ENCODE data around the gene MAST4. TPM values are rescaled to one million over a fixed set of nuclear protein-coding genes. Genes with fewer than 3 reads are reported as not detected.

The MAST4 gene
- total and polyA plus RNA-seq, 2 donors (not counting 1 experiment from before 2014, with no cell fraction given): 2.5 to 57.1 TPM

- Histone ChIP-seq H4K20me1 (ENCODE audit: control insufficient read depth, insufficient read depth, low read length, poor library complexity, severe bottlenecking) (no peaks in the 10 kb centered on the region), H3K4me3 (ENCODE audit: control extremely low read depth in 1 of 5, extremely low read depth in 1 of 5, insufficient read depth in 1 of 5, low read depth in 2 of 5, low read length in 4 of 5) (no peak overlapping the region), H2AFZ (ENCODE audit: insufficient read depth, low read depth, low read length, poor library complexity, severe bottlenecking) (no peak overlapping the region), H3K79me2 (ENCODE audit: control insufficient read depth, insufficient read depth, low read length) (no peaks in the 10 kb centered on the region), H3K4me1 (ENCODE audit: control insufficient read depth in 2 of 2, insufficient read depth in 2 of 2, low read length in 2 of 2) (no peaks in the 10 kb centered on the region), H3K27ac (ENCODE audit: low read length in 2 of 2) (no peak overlapping the region), H3K36me3 (replicated peaks in 1 of 2; ENCODE audit: control extremely low read depth in 1 of 2, control insufficient read depth in 1 of 2, extremely low read depth in 1 of 2, insufficient read depth in 2 of 2, low read length in 1 of 2) (no peaks in the 10 kb centered on the region), H3K27me3 (replicated peaks in 1 of 4; ENCODE audit: control extremely low read depth in 1 of 4, control insufficient read depth in 3 of 4, insufficient read depth in 4 of 4, low read length in 3 of 4) (no peaks in the 10 kb centered on the region), H3K9me3 (ENCODE audit: control extremely low read depth in 1 of 3, control insufficient read depth in 2 of 3, insufficient read depth in 1 of 3, low read length in 2 of 3) (no peaks in the 10 kb centered on the region), H3K4me2 (replicated peaks; ENCODE audit: low read depth, low read length, poor library complexity, severe bottlenecking) (no peak overlapping the region), H3K9ac (ENCODE audit: low read length) (no peak overlapping the region)
- intact Hi-C loops (cut with micrococcal nuclease): no loop called here
- DNase-seq: no peak
- TF ChIP-seq EZH2 (IDR thresholded peaks at IDR 0.05; ENCODE audit: borderline replicate concordance, insufficient read depth, low read depth, low read length, poor library complexity, severe bottlenecking): no peak
- TF ChIP-seq CTCF (IDR thresholded peaks at IDR 0.05): no peak
- ChIA-PET CTCF (no interaction called here), POLR2A (no interaction called here)
- WGBS (ENCODE audit: insufficient coverage): 88% methylated on average over 1 of the region's 4 CpGs
- Mint-ChIP-seq H3K4me1 (peaks cover 2% of the 10 kb centered on the region), H3K9me3 (ENCODE audit: insufficient read depth) (no peaks in the 10 kb centered on the region), H3K27ac (no peak overlapping the region), H3K27me3 (peaks cover 12% of the 10 kb centered on the region), H3K4me3 (no peak overlapping the region)
- ATAC-seq (ENCODE audit: low read depth): no peak
These were observed 385.8 kb downstream of the MAST4 start for GRCh38 chr5:66982056-66982387.

- ChIA-PET POLR2A (no interaction called here), CTCF (no interaction called here)
- H4K20me1 ChIP-seq (ENCODE audit: control insufficient read depth, insufficient read depth, low read length, poor library complexity, severe bottlenecking): no peaks in the 10 kb centered on the region
- no peak overlapping the region for H3K9ac ChIP-seq (ENCODE audit: low read length)
- H3K4me1 Mint-ChIP-seq: peaks cover 2% of the 10 kb centered on the region
- ATAC-seq (ENCODE audit: low read depth) (no peak), DNase-seq (no peak)
- no peak overlapping the region for H3K27ac Mint-ChIP-seq
- no peak overlapping the region for H3K27ac ChIP-seq (ENCODE audit: low read length in 2 of 2)
- TF ChIP-seq EZH2 (IDR thresholded peaks at IDR 0.05; ENCODE audit: borderline replicate concordance, insufficient read depth, low read depth, low read length, poor library complexity, severe bottlenecking): no peak
- TF ChIP-seq CTCF (IDR thresholded peaks at IDR 0.05): no peak
- H3K9me3 ChIP-seq (ENCODE audit: control extremely low read depth in 1 of 3, control insufficient read depth in 2 of 3, insufficient read depth in 1 of 3, low read length in 2 of 3): no peaks in the 10 kb centered on the region
- H3K9me3 Mint-ChIP-seq (ENCODE audit: insufficient read depth): no peaks in the 10 kb centered on the region
- WGBS (ENCODE audit: insufficient coverage): 100% methylated on average over 3 of the region's 5 CpGs
- H3K4me1 ChIP-seq (ENCODE audit: control insufficient read depth in 2 of 2, insufficient read depth in 2 of 2, low read length in 2 of 2): no peaks in the 10 kb centered on the region
- intact Hi-C loops (cut with micrococcal nuclease): no loop called here
- no peak overlapping the region for H2AFZ ChIP-seq (ENCODE audit: insufficient read depth, low read depth, low read length, poor library complexity, severe bottlenecking)
- H3K27me3 ChIP-seq (replicated peaks in 1 of 4; ENCODE audit: control extremely low read depth in 1 of 4, control insufficient read depth in 3 of 4, insufficient read depth in 4 of 4, low read length in 3 of 4): no peaks in the 10 kb centered on the region
- H3K4me3 ChIP-seq (ENCODE audit: control extremely low read depth in 1 of 5, extremely low read depth in 1 of 5, insufficient read depth in 1 of 5, low read depth in 2 of 5, low read length in 4 of 5): no peak overlapping the region
- H3K79me2 ChIP-seq (ENCODE audit: control insufficient read depth, insufficient read depth, low read length): no peaks in the 10 kb centered on the region
- H3K36me3 ChIP-seq (replicated peaks in 1 of 2; ENCODE audit: control extremely low read depth in 1 of 2, control insufficient read depth in 1 of 2, extremely low read depth in 1 of 2, insufficient read depth in 2 of 2, low read length in 1 of 2): no peaks in the 10 kb centered on the region
- no peak overlapping the region for H3K4me3 Mint-ChIP-seq
- peaks cover 12% of the 10 kb centered on the region for H3K27me3 Mint-ChIP-seq
- H3K4me2 ChIP-seq (replicated peaks; ENCODE audit: low read depth, low read length, poor library complexity, severe bottlenecking): no peak overlapping the region
These were observed 386.3 kb downstream of the MAST4 start for GRCh38 chr5:66982470-66982869.

Measured in B cell (primary cell).